HG02763 (cell line): Measurements from ENCODE around the gene MCC.

Experiments
- ATAC-seq: cut with Tn5 transposase; IDR thresholded peaks from one replicate; pipeline ENCODE4 v1.9.1; 2021; ENCODE audit warnings: mild to moderate bottlenecking, moderate library complexity; ENCODE audit not compliant: unreplicated experiment

The MCC gene

DNA sequence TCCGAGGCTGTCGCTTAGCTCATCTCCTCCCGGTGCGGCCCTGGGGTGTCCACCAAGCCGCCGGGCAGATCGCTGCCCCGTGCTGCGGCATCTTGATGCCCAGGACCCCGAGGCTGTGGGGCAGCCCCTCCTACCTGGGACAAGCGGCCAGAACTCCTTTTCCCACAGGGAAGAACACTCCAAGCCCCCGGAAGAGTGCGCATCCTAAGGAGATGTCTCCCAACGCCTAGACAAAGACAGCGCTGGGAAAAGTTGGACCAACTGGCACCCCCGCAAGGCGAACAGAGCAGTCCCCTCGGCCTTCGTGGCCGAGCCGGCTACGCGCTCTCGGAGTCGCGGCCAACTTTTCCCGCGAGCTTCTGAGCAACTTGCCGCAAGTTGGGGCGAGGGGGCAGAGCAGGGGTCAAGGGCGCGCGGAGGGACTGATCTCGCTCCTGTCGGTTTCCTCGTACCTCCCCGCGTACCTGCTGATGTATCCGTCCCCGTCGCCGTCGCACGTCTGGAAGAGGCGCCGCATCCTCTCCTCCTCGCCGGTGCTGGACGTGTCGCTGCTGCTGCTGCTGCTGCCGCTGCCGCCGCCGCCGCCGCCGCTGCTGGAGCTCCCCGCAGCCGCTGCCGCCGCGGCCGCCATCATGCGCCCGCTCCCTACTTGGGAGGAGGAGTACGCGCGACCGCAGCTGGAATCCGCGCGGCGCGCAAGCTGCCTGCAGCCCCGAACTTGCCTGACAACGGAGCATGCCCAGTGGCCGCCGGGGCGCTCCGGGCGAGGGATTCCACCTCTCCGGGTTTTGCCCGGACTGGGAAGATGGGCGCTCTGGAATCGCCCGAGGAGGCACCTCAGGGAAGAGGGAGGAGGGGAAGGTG is at the start of gene MCC:
TSS of gene MCC (minus strand) at position 673 of the 864 bp plus-strand sequence.
- no peak for ATAC-seq

DNA sequence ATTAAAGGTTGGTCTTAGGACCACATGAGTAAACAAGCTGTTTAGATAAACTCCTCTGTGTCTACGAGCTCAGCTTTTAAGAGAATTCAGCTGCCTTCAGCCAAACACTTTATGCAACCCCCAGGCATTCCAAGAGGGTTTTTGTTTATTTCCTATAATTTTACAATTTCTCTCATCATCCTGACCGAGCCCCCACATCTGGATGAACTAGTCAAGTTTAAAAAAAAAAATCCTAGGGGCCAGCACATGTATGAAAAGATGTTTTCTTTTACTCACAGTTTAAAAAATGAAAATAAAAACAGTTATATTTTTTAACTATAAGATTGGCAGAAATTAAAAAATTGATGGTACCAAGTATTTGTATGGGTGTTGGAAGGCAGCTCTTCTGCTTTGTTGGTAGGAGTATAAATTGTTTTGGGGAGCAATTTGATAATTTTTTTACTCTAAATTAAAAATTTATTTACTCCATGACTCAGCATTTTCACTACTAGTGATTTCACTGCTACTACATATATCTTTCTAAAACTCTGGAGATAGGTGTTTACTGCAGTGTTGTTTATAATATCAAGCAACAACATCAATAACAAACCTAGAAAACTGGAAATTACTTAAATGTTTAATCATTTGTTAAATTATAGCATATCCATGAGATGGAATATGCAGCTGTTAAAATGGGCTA is 43.4 kb upstream of the MCC start:
- no peak for ATAC-seq

DNA sequence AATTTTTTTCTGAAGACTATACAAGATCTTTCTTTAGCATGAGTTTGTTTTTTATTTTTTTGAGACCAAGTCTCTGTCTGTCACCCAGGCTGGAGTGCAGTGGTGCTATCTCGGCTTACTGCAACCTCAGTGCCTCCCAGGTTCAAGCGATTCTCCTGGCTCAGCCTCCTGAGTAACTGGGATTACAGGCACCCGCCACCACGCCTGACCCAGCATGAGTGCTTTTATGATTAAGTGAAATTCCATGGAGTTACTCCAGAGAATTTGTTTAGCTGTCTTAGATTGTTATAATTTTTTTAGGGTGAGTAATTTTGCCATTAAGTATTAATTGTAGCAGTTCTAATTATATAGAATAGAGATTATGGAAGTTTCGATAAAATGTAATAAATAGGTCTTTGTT is 39.5 kb upstream of the MCC start:
- no peak for ATAC-seq

DNA sequence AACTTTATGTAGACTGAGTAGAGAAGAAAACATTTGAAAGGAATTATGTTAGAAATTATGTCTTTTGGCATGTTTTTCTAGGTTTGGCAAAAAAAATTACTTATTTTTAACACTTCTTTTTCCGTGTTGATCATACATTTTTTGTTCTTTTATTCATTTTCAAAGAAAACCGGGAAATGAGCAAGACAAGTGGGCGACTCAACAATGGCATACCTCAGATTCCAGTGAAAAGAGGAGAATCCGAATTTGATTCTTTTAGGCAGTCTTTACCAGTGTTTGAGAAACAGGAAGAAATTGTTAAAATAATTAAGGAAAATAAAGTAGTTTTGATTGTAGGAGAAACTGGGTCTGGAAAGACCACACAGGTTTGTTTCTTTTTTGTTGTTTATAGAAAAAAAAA is 38.2 kb upstream of the MCC start:
- ATAC-seq, result no peak

DNA sequence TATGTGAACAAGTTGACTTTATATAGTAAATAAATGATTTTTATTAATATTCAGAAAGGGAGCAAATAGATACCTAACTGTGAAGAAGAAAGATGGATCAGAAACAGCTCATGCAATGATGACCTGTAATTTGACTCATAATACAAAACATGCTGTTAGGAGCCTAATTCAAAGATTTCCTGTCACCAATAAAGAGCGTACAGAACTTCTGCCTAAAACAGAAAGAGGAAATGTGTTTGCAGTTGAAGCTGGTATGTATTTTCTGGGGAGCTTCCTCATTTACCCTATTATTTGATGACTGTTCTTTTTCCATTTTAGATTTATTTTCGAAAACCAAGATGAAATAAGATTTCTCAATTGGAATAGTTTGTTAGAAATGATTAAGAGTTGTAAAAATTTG is 36.7 kb upstream of the MCC start:
- peak; percentile 46 for ATAC-seq

DNA sequence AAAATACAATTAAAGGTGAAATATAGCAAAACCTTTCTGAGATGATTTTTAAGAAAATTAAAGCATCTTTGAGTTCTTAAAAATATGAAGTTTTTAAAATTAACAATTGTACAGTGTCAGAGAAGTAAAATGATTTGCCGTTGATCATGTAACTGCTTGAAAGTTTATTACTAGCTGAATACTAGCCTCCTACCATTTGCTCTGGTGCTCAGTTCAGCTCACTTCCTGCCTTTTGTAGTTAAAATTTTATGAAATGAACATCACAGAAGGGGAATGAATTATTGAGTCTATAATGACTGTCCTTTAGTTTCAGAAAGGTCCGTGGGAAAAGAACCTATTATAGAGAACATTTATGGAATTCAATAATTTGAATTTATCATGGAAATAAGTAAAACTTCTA is 34.9 kb upstream of the MCC start:
- ATAC-seq, result no peak

DNA sequence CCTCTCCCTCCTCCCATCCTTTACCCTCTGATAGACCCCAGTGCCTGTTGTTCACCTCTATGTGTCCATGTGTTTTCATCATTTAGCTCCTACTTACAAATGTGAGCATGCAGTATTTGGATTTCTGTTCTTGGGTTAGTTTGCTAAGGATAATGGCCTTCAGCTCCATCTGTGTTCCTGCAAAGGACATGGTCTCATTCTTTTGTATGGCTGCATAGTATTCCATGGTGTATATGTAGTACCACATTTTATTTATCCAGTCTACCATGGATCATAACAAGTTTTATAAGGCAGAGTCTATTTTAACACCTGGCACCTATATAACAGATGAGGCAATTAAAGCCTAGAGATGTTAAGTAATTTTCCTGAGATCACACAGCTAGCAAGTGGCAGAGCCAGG is 32.6 kb upstream of the MCC start:
- ATAC-seq, result no peak

DNA sequence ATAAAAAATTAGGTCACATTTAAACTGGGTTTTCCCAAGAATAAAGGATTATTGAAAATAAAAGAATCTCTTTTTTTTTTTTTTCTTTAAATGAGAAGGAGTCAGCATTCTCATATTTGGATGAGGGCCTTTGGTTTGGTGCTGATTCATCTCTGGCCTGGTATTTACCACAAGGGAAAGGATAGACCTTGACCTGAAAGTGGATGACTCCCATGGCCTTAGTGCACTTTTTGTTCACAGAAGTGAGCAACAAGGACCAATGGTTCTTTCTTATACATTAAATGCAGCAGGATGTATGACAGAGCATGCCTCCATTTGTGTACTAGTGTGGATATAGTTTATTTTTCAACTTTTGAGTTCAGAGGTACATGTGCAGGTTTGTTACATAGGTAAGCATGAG is 32.2 kb upstream of the MCC start:
- peak; percentile 56 for ATAC-seq

DNA sequence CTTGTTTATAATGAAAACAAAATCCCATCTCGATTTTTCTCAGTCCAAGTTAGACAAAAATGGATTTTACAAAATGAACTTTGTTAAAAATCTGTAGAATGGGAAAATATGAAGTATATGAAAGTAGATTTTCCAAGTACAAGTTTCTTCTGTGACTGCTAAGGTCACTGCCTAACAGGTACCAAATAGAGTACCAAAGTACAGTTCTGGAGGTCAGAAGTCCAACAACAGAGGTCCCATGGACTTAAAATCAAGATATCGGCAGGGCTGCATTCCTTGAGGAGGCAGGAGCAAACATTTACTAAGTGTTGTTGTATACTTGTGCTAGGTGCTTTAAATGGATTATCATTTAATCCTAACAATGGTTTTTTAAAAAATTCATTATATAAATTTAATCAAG is 31.2 kb upstream of the MCC start:
- no peak for ATAC-seq

DNA sequence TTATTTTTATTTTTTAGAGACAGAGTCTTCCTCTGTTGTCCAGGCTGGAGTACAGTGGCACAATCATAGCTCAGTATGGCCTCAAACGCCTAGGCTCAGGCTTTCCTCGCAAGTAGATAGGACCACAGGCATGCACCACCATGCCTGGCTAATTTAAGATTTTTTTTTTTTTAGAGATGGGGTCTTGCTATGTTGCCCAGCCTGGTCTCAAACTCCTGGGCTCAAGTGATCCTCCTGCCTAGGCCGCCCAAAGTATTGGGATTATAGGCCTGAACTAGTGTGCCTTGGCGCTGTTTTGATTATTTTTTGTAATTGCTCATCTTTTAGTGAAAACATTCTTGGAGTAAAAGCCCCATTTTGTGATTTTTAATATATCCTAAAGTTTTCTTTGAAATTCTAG is 30.6 kb upstream of the MCC start:
- no peak for ATAC-seq

DNA sequence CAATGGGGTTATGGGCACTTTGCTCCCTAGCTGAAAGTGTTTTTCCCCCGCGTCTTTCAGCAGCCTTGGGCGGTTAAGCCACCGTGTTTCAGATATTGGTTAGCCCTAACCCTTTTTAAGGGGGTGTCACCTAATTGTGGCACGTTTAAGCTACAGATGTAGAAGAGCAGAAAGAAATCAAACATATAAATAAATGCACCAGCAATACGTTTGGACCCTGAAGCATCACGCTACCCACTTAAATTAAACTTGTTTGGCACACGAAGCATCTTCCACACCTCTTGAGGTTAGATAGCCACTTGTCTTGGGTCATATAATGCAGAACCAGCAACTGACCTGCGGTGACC is 26.0 kb upstream of the MCC start:
- ATAC-seq, result no peak

DNA sequence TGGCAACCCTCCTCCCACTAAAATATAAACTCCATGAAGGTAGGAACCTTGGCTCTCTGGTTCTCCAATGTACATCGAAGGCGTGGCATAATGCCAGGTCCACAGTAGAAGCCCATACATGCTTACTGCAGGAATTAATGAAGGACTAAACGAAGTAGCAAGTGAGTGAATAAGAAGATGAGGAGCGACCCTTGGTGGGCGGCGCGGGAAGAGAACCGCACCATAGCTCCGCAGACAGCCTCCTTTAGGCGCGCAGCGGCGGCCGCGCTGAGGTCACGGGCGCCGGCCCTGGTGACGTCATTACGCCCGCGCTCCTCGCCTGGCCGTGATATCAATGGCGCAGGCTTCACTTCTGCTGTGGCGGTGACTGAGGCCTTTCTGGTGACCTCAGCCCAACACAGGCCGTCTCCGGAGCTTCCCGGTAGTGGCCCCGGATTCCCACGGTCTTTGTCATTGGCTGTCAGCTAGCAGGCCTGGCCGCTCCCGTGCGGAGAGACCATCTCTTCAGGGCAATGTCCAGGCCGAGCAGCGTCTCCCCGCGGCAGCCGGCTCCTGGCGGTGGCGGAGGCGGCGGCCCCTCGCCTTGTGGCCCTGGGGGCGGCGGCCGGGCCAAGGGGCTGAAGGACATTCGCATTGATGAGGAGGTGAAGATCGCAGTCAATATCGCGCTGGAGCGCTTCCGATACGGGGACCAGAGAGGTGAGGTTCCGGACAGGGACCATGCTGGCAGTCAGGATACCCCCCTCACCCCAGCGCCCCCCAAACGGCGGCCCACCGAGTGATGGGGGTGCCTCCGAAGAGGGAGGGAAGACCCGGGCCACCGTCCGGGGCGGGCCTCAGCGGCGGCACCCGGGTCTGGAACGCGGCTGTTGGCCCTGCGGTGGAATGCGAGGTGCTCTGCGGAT is 25.4 kb upstream of the MCC start, which contains the start of gene YTHDC2:
TSS of gene YTHDC2 (plus strand) at position 311 of the 905 bp plus-strand sequence. CDS start at position 513, 202 bp downstream.
- peak; percentile 99 for ATAC-seq

DNA sequence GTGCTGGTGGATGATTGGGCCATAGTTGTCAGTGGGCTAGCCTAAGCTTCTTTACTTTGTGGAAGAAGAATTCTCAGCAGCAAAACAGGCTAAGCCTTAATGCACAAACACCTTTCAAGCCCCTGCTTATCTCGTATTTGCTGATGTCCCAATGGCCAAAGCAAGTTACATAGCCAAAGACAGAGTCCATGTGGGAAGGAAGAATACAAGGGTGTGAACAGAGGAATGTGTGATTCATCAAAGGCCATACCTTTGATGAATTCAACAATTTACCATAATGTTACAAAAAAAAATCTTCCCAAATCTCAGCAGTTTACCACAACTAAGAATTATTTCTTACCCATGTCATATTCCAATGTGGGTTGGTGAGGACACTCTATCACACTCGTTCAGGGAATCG is 24.1 kb upstream of the MCC start:
- ATAC-seq, result no peak

DNA sequence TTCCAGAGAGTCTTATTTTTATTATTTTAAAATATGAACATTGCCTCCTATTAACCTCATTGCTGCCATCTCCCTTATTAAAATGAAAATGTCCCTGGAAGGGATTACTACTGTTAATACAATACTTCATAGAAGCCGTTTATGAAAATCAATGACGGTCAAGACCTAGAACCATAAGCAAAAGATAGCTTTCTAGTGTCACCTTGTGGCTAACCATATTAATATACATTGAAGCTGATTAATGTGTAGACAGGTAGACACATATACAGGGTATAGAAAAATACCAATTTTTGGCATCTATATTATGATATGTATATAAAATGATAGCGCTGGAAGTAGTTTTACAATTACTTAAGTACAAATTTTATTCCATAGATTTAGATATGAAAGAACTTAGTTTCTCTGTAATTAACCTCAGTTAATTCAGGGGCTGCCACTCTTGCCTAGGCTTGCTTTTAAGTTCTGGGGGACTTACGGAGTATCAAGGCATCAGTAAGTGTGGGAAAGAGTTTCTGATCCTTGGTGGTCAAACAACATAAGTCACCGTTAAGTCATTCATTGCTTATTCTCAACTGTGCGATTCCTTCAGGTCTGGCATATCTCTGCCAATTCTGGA is 22.7 kb upstream of the MCC start:
- no peak for ATAC-seq

DNA sequence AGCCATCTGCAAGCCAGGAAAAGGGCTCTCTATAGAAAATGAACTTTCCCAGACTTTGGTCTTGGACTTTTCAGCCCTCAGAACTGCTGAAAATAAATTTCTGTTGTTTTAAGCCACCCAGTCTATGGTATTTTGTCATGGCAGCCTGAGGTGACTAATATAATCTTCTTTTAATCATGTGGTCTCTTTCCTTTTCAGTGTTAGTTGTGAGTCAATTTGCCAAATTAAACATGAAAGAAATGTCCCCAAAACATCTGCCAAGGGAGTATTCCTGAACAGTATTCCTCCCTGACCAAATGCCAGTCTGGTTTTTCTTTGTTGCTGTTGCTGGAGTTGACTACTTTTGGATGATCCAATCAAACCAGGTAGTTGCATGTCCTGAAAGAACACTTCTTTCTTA is 20.5 kb upstream of the MCC start:
- ATAC-seq, result no peak

DNA sequence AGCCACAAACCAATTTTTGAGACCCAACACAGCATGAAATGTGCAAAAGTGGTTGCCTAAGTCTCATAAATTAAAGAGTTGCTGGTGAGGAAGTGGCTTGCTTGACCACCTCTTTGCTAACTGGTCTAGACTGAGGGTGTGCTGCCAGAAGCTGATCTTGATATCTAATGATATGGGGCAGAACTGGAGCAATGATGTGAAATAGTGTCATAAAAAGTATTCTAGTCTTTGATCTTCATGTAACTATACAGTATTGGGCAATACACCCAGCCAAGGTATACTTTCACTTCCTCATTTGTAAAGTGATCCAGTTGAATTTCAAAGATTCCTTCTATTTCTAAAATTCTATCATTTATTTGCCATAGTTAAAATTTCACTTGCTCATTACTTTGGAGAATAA is 19.3 kb upstream of the MCC start:
- ATAC-seq, result no peak

DNA sequence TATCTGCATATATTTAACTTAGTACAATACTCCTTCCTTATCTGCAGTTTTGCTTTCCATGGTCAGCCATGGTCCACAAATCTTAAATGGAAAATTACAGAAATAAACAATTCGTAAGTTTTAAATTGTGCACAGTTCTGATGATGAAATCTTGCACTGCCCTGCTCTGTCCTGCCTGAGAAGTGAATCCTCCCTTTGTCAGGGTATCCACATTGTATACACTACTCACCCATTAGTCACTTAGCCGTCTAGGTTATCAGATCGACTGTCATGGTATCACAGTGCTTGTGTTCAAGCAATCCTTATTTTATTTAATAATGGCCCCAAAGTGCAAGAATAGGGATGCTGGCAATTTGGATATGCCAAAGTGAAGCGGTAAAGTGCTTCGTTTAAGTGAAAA is 16.9 kb upstream of the MCC start:
- no peak for ATAC-seq

DNA sequence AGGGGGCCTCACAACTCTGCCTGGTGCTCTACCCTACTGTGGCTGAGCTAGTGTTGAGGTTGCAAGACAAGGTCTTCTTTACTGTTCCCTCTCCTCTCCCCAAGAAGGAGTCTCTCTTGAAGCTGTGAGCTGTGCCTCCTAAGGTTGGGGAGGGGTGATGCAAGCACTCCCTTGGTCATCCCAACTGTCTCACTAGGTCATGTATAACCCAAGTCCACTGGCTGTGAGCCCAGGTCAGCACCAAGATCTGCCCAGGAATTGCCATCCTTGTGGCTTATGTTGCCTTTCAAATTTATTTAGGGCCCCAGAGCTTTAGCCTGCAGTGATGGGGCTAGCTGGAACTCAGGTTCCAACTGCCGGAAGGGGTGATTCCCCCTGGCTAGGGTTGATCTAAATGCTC is 14.9 kb upstream of the MCC start:
- ATAC-seq, result no peak

DNA sequence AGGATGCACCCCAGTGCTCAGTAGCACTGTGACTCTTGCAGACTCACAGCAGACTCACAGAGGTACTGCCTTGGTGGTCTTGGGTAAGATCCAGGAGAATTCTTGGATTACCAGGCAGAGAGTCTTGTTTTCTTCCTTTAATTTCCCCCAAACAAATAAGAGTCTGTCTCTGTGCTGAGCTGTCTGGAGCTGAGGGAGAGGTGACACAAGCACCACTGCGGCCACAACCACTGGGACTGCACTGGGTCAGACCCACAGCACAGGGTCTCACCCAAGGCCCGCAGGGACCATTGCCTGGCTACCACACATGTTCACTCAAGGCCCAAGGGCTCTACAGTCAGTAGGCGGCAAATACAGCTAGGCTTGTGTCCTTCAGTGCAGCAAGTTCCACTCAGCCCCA is 13.8 kb upstream of the MCC start:
- no peak for ATAC-seq

DNA sequence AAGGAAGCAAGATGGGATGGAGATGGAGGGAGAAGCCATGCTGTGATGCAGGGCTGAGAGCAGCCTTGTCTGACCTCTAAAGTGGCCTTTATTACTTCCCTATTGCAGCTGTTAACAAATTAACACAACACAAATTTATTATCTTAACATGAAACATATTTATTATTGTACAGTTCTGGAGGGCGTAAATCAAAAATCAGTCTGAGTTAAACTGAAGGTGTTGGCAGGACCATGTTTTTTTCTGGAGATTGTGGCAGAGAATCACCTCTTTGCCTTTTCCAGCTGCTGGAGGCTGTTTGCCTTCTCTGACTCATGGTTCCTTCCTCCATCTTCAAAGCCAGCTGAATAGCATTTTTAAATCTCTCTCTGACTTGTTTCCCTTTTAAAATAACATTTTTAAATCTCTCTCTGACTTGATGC is 7.2 kb upstream of the MCC start:
- no peak for ATAC-seq

DNA sequence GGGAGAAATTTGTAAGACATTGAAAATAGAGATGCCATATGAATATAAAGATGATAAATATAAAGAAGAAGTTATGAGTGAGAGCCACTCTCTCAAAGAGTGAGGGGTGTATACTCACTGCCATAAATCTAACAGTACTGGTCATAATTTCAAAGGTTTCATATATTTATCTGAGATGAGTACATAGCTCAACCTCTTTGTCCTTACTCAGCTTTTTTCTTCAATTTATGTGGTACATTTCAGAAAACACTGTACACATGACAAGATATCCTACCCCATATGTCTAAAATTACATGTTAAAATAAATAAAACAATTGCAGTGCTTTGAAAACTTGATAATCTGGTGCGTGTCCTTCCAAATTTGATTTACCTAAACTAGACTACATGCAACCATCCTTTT is 5.2 kb upstream of the MCC start:
- no peak for ATAC-seq
